HUES64 (cell line): ENCODE data around the gene COLEC12.
A peak's percentile ranks its signal among the peaks of the same experiment; 100 is the strongest.

Source experiments
- H3K27ac ChIP-seq: 2 replicates; pipeline ENCODE4 v1.7.0; 2013; ENCODE audit warnings: low read depth, low read length, inconsistent platforms
- H3K27me3 ChIP-seq: 2 replicates; pipeline ENCODE4 v1.6.1; 2013; ENCODE audit warnings: mild to moderate bottlenecking, low read length; ENCODE audit not compliant: insufficient read depth
- H3K36me3 ChIP-seq: 2 replicates; pipeline ENCODE4 v1.6.1; 2013; ENCODE audit warnings: mild to moderate bottlenecking, low read length; ENCODE audit not compliant: insufficient read depth
- H3K4me1 ChIP-seq: 2 replicates; pipeline ENCODE4 v1.6.1; 2013; ENCODE audit warnings: mild to moderate bottlenecking, low read length, moderate library complexity; ENCODE audit not compliant: insufficient read depth
- H3K4me3 ChIP-seq: 2 replicates; pipeline ENCODE4 v1.5.1; 2013; ENCODE audit warnings: mild to moderate bottlenecking, low read length, moderate library complexity
- H3K9ac ChIP-seq: 2 replicates; pipeline ENCODE4 v1.6.1; 2013; ENCODE audit warnings: mild to moderate bottlenecking, low read depth, low read length
- H3K9me3 ChIP-seq: 2 replicates; pipeline ENCODE4 v1.6.1; 2013; ENCODE audit warnings: low read depth, low read length; ENCODE audit not compliant: insufficient read depth
- WGBS: fragments of 150-250, 120-280 bp; methylation state at CpG from one replicate; pipeline ENCODE4 v1.1.7; 2013; ENCODE audit warnings: missing lambda C conversion rate; 5-methylcytosine and 5-hydroxymethylcytosine counted together

COLEC12 gene

GRCh38 chr18:490024-490366, 10.5 kb downstream of the COLEC12 start:
- 55% methylated on average over 5 of the region's 5 CpGs for WGBS
- Histone ChIP-seq H3K36me3 (no peaks in the 10 kb centered on the region), H3K27ac (no peak overlapping the region), H3K9me3 (peaks cover 9% of the 10 kb centered on the region; the same call in 1 of the 2 replicates), H3K9ac (no peak overlapping the region), H3K4me1 (peaks cover 11% of the 10 kb centered on the region; the same call in 1 of the 2 replicates), H3K27me3 (no peaks in the 10 kb centered on the region), H3K4me3 (no peak overlapping the region)

- Histone ChIP-seq H3K4me3 (no peak overlapping the region), H3K27ac (no peak overlapping the region), H3K36me3 (no peaks in the 10 kb centered on the region), H3K9me3 (peaks cover 9% of the 10 kb centered on the region; the same call in 1 of the 2 replicates), H3K27me3 (no peaks in the 10 kb centered on the region), H3K9ac (no peak overlapping the region), H3K4me1 (peaks cover 6% of the 10 kb centered on the region; the same call in 1 of the 2 replicates)
- 85% methylated on average over 8 of the region's 8 CpGs for WGBS
These were observed 11.1 kb downstream of the COLEC12 start for GRCh38 chr18:489244-490023.

- 94% methylated on average over 2 of the region's 3 CpGs for WGBS
- H3K9ac ChIP-seq: no peak overlapping the region
These were observed 13.4 kb downstream of the COLEC12 start for GRCh38 chr18:486929-487740.

GRCh38 chr18:484749-485464, 15.6 kb downstream of the COLEC12 start:
- no peaks in the 10 kb centered on the region for H3K27me3 ChIP-seq
- H3K9ac ChIP-seq: no peak overlapping the region
- H3K4me3 ChIP-seq: no peak overlapping the region
- no peak overlapping the region for H3K27ac ChIP-seq
- H3K9me3 ChIP-seq: peaks cover 9% of the 10 kb centered on the region; the same call in 1 of the 2 replicates
- H3K36me3 ChIP-seq: no peaks in the 10 kb centered on the region
- peaks cover 6% of the 10 kb centered on the region; the same call in 1 of the 2 replicates for H3K4me1 ChIP-seq
- WGBS: 95% methylated on average over 3 of the region's 4 CpGs

More at GRCh38 chr18:486929-487740, 13.4 kb downstream of the COLEC12 start:
- Histone ChIP-seq H3K36me3 (no peaks in the 10 kb centered on the region), H3K4me3 (no peak overlapping the region), H3K27ac (no peak overlapping the region), H3K27me3 (no peaks in the 10 kb centered on the region), H3K9me3 (peaks cover 9% of the 10 kb centered on the region; the same call in 1 of the 2 replicates), H3K4me1 (no peaks in the 10 kb centered on the region)

GRCh38 chr18:478681-479080, 21.8 kb downstream of the COLEC12 start:
- H3K27ac ChIP-seq: no peak overlapping the region
- H3K9ac ChIP-seq: no peak overlapping the region
- WGBS: 95% methylated on average over 3 of the region's 5 CpGs
- H3K27me3 ChIP-seq: no peaks in the 10 kb centered on the region
- H3K9me3 ChIP-seq: no peaks in the 10 kb centered on the region
- no peaks in the 10 kb centered on the region for H3K36me3 ChIP-seq
- peaks cover 24% of the 10 kb centered on the region for H3K4me1 ChIP-seq
- no peak overlapping the region for H3K4me3 ChIP-seq

- Histone ChIP-seq H3K27ac (no peak overlapping the region), H3K9ac (no peak overlapping the region), H3K27me3 (no peaks in the 10 kb centered on the region), H3K36me3 (no peaks in the 10 kb centered on the region), H3K4me3 (no peak overlapping the region), H3K4me1 (peaks cover 24% of the 10 kb centered on the region), H3K9me3 (no peaks in the 10 kb centered on the region)
- WGBS: 79% methylated on average over 2 of the region's 2 CpGs
These were observed 22.9 kb downstream of the COLEC12 start for GRCh38 chr18:477565-477964.

GRCh38 chr18:476251-476664, 24.2 kb downstream of the COLEC12 start:
- WGBS: 93% methylated on average over 6 of the region's 6 CpGs
- Histone ChIP-seq H3K9ac (no peak overlapping the region), H3K4me1 (peaks cover 24% of the 10 kb centered on the region), H3K9me3 (no peaks in the 10 kb centered on the region), H3K27me3 (no peaks in the 10 kb centered on the region), H3K36me3 (no peaks in the 10 kb centered on the region), H3K27ac (no peak overlapping the region), H3K4me3 (no peak overlapping the region)

- WGBS: 65% methylated on average over 12 of the region's 12 CpGs
- Histone ChIP-seq H3K4me3 (no peak overlapping the region), H3K36me3 (no peaks in the 10 kb centered on the region), H3K9me3 (no peaks in the 10 kb centered on the region), H3K27ac (0 out of 2 replicates have a peak overlapping the region, but pooled peaks have one; percentile 7), H3K27me3 (no peaks in the 10 kb centered on the region), H3K9ac (peak overlapping the region; percentile 35; the same call in 1 of the 2 replicates), H3K4me1 (peaks cover 21% of the 10 kb centered on the region)
These were observed 25.1 kb downstream of the COLEC12 start for GRCh38 chr18:475202-476031.

GRCh38 chr18:474416-474815, 26.1 kb downstream of the COLEC12 start:
- 90% methylated on average over 4 of the region's 4 CpGs for WGBS

GRCh38 chr18:473802-474201, 26.7 kb downstream of the COLEC12 start:
- Histone ChIP-seq H3K27ac (no peak overlapping the region), H3K27me3 (no peaks in the 10 kb centered on the region), H3K9ac (no peak overlapping the region), H3K4me1 (peaks cover 18% of the 10 kb centered on the region), H3K9me3 (no peaks in the 10 kb centered on the region), H3K4me3 (no peak overlapping the region), H3K36me3 (no peaks in the 10 kb centered on the region)
- WGBS: 100% methylated on average over 1 of the region's 1 CpG

More at GRCh38 chr18:474416-474815, 26.1 kb downstream of the COLEC12 start:
- H3K36me3 ChIP-seq: no peaks in the 10 kb centered on the region
- no peak overlapping the region for H3K9ac ChIP-seq
- H3K9me3 ChIP-seq: no peaks in the 10 kb centered on the region
- no peak overlapping the region for H3K27ac ChIP-seq
- H3K4me1 ChIP-seq: peaks cover 18% of the 10 kb centered on the region
- no peak overlapping the region for H3K4me3 ChIP-seq
- H3K27me3 ChIP-seq: no peaks in the 10 kb centered on the region
